ENCODE data around the gene ST7.

DNA sequence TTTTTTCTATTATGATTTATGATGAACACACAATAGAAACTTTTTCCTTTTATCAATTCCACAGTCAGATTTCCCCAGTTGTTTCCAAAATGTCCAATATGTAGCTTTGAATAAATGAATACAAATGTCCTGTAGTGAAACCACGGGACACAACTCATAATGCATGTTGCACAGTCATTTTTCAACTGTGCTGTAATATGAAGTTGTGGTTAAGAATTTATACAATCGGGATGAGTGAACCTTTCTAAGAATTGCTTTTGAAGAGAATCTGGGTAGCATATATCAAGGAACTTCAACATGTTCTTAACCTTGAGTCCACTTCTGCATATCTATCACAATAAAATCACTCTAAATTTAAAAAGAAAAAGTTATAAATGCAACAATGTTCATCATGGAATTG lies 14.6 kb upstream of the ST7 start:
- no peak for TF ChIP-seq HOXA7 (CRISPR knock-in tag; IDR thresholded peaks at IDR 0.05)
- TF ChIP-seq, protein P1, sequence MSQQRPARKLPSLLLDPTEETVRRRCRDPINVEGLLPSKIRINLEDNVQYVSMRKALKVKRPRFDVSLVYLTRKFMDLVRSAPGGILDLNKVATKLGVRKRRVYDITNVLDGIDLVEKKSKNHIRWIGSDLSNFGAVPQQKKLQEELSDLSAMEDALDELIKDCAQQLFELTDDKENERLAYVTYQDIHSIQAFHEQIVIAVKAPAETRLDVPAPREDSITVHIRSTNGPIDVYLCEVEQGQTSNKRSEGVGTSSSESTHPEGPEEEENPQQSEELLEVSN (IDR thresholded peaks at IDR 0.05; ENCODE audit: borderline replicate concordance, low read depth) = no peak
- no peak for TF ChIP-seq CEBPB (IDR thresholded peaks at IDR 0.05)
- TF ChIP-seq, protein P2, sequence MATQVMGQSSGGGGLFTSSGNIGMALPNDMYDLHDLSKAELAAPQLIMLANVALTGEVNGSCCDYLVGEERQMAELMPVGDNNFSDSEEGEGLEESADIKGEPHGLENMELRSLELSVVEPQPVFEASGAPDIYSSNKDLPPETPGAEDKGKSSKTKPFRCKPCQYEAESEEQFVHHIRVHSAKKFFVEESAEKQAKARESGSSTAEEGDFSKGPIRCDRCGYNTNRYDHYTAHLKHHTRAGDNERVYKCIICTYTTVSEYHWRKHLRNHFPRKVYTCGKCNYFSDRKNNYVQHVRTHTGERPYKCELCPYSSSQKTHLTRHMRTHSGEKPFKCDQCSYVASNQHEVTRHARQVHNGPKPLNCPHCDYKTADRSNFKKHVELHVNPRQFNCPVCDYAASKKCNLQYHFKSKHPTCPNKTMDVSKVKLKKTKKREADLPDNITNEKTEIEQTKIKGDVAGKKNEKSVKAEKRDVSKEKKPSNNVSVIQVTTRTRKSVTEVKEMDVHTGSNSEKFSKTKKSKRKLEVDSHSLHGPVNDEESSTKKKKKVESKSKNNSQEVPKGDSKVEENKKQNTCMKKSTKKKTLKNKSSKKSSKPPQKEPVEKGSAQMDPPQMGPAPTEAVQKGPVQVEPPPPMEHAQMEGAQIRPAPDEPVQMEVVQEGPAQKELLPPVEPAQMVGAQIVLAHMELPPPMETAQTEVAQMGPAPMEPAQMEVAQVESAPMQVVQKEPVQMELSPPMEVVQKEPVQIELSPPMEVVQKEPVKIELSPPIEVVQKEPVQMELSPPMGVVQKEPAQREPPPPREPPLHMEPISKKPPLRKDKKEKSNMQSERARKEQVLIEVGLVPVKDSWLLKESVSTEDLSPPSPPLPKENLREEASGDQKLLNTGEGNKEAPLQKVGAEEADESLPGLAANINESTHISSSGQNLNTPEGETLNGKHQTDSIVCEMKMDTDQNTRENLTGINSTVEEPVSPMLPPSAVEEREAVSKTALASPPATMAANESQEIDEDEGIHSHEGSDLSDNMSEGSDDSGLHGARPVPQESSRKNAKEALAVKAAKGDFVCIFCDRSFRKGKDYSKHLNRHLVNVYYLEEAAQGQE (IDR thresholded peaks at IDR 0.05) = no peak
- no peak for TF ChIP-seq POLR2A (IDR thresholded peaks at IDR 0.05; ENCODE audit: low read length)
